Vagina (tissue), 2 donors: Measurements from ENCODE around the gene DDX3Y.

ENCODE experiments used
- CTCF ChIP-seq, 3 experiments: fragments of 450-650 bp in 2 of 3; fragments of 200-600 bp in 1 of 3; sonication (generic) in 1 of 3; IDR thresholded peaks; one replicate each; pipeline ENCODE4 v1.5.1; 2017 to 2019; ENCODE audit warnings: antibody characterized with exemption in 3 of 3, mild to moderate bottlenecking in 2 of 3, moderate library complexity in 2 of 3
- POLR2A ChIP-seq, 2 donors: fragments of 450-650 bp; IDR thresholded peaks; one replicate each; pipeline ENCODE4 v1.6.1; 2017; ENCODE audit warnings: antibody characterized with exemption in 2 of 2, mild to moderate bottlenecking in 2 of 2, moderate library complexity in 2 of 2
- POLR2AphosphoS5 ChIP-seq, 2 donors: sonication (generic); formaldehyde crosslinking; IDR thresholded peaks; one replicate each; pipeline ENCODE4 v1.9.0; 2017; ENCODE audit warnings: antibody characterized with exemption in 2 of 2, mild to moderate bottlenecking in 2 of 2, low read depth in 1 of 2; ENCODE audit not compliant: insufficient read depth in 1 of 2

- TF ChIP-seq POLR2AphosphoS5 (IDR thresholded peaks at IDR 0.05; ENCODE audit: insufficient read depth in 1 of 2, low read depth in 1 of 2) (no peak), CTCF (IDR thresholded peaks at IDR 0.05) (no peak), POLR2A (IDR thresholded peaks at IDR 0.05) (no peak)
These were observed 7.7 kb upstream of the DDX3Y start for GRCh38 chrY:12896973-12897372.
